Measurements from ENCODE around the gene LIN7B. TPM values are rescaled to one million over a fixed set of nuclear protein-coding genes. Genes with fewer than 3 reads are reported as not detected.

The LIN7B gene
- total and polyA plus RNA-seq, 9 of the 15 experiments (the other 6 are each of a cell fraction or from before 2014, with no cell fraction given) = 0.89 to 15.7 (median 4.0) TPM

DNA sequence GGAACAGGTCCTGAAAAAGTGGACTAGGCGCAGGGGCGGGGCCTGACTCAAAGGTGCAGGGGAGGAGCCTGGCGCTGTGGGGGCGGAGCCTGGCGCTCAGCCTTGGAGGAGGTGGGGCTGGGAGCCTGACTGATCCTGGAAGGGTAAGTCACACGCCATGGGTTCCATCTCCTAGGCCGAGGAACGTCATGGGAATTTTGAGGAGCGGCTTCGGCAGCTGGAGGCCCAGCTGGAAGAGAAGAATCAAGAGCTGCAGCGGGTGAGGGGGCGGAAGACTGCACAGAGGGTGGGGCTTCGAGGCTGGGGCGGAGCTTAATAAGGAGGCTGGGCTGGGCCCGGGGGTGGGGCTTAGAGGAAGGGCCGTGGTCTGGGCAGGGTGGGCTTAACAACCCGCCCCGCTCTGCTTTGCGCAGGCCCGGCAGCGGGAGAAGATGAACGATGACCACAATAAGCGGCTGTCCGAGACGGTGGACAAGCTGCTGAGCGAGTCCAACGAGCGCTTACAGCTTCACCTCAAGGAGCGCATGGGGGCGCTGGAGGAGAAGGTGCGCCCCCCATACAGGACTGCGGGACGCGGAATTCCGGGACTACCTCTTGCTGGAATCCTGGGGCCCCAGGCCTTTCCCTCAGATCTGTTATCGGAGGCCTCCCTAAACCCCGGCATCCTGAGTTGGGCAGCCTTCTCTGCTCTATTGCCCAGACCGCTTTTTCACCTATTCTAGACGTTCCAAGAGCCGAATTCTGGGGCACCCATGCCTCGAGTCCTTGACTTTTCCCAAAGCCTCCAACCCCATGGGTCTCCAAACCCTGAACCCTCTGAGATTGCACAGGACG, 19.7 kb downstream of the LIN7B start (continued):
- TF ChIP-seq SAFB2 (IDR thresholded peaks at IDR 0.05; ENCODE audit: borderline replicate concordance, low read depth, low read length, severe bottlenecking) (no peak), ZNF253 (CRISPR knock-in tag; conservative IDR thresholded peaks at IDR 0.05) (no peak), HOMEZ (CRISPR knock-in tag; IDR thresholded peaks at IDR 0.05) (no peak), RBFOX2 (IDR thresholded peaks at IDR 0.05; ENCODE audit: low read depth, low read length) (peak; percentile 25; the same call in 1 of the 2 replicates)

DNA sequence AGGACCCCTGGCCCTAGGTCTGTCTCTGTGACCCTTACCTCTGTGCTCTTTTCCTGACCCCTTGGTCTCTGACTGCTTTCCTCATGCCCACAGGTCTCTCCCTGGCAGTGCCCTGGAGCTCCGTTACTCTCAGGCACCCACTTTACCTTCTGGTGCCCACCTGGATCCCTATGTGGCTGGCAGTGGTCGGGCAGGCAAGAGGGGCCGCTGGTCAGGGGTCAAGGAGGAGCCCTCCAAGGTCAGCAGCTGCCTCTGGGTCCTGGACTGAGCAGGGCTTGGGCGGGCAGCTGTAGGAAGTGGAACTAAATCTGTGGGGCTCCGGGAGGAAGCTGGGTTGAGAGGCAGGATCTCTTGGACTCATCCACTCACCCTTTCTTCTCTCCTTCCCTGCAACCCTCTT, 21.5 kb downstream of the LIN7B start:
- Histone ChIP-seq H3K9me1 (ENCODE audit: control insufficient read depth, insufficient read depth, low read length) (no peaks in the 10 kb centered on the region), H3K27me3 (ENCODE audit: control insufficient read depth in 2 of 2, insufficient read depth in 2 of 2, low read length in 2 of 2) (no peaks in the 10 kb centered on the region), H3K79me2 (ENCODE audit: control insufficient read depth, insufficient read depth, low read length) (no peaks in the 10 kb centered on the region; the same call in 2 of the 3 replicates), H3K36me3 (ENCODE audit: control insufficient read depth, insufficient read depth, low read length) (peaks cover 50% of the 10 kb centered on the region; the same call in 2 of the 3 replicates), H3K9me3 (replicated peaks; ENCODE audit: control insufficient read depth, insufficient read depth, low read depth, low read length) (no peaks in the 10 kb centered on the region), H3K4me2 (ENCODE audit: insufficient read depth, low read length) (peak overlapping the region; percentile 32), H4K20me1 (replicated peaks; ENCODE audit: control insufficient read depth, insufficient read depth, low read length) (no peaks in the 10 kb centered on the region), H3K4me1 (replicated peaks in 1 of 2; ENCODE audit: control insufficient read depth in 2 of 2, insufficient read depth in 2 of 2, low read length in 2 of 2) (peaks cover 9 to 51% of the 10 kb centered on the region in 2 experiments; a peak in 3 of 5 replicates), H3K9ac (ENCODE audit: insufficient read depth in 1 of 2, low read depth in 2 of 2, low read length in 2 of 2) (peak overlapping the region in 1 of 2 experiments; percentile 31; a peak in 2 of 4 replicates), H2AFZ (ENCODE audit: low read depth, low read length) (no peak overlapping the region), H3K4me3 (no peak overlapping the region), H3K27ac (ENCODE audit: extremely low read depth, low read depth, low read length) (peak overlapping the region; percentile 46; the same call in 2 of the 3 replicates)
- intact Hi-C loops (cut with micrococcal nuclease) (no loop called here), in situ Hi-C loops (cut with MboI) (no loop called here)
- ChIA-PET CTCF (ENCODE audit: low intra/inter-chr PET ratio) (no interaction called here), POLR2A (interaction anchor here (0.7 kb wide), 1 partner anchor 916 kb away, joined by 3 read pairs; no protein-coding TSS in a partner anchor)
- no TSS peak for BruUV-seq (replicated peaks)
- FAIRE-seq (no peak), DNase-seq (ENCODE audit: extremely low read depth in 1 of 4, low spot score in 3 of 4) (no peak), ATAC-seq (no peak)
- TF ChIP-seq PRDM10 (IDR thresholded peaks at IDR 0.05; ENCODE audit: partially characterized antibody) (peak; percentile 39), ZNF584 (CRISPR knock-in tag; IDR thresholded peaks at IDR 0.05; ENCODE audit: low read depth) (no peak)
- WGBS (ENCODE audit: insufficient coverage, low coverage, missing lambda C conversion rate) = 81% methylated on average over 5 of the region's 5 CpGs
